HG02884 (cell line): Measurements from ENCODE around the gene FLYWCH2.

Experiments
- ATAC-seq: cut with Tn5 transposase; IDR thresholded peaks from one replicate; pipeline ENCODE4 v1.9.1; 2021; ENCODE audit warnings: mild to moderate bottlenecking, moderate library complexity; ENCODE audit not compliant: unreplicated experiment

FLYWCH2 gene

GRCh38 chr16:2853531-2854073 is 29.4 kb upstream of the FLYWCH2 start:
- no peak for ATAC-seq

- no peak for ATAC-seq
These were observed 28.2 kb upstream of the FLYWCH2 start for GRCh38 chr16:2854700-2855309.

- ATAC-seq, result no peak
These were observed 27.5 kb upstream of the FLYWCH2 start for GRCh38 chr16:2855536-2855935.

GRCh38 chr16:2856061-2856670 is 26.8 kb upstream of the FLYWCH2 start:
- ATAC-seq, result no peak

- ATAC-seq, result no peak
These were observed 26.1 kb upstream of the FLYWCH2 start for GRCh38 chr16:2856686-2857450.

- no peak for ATAC-seq
These were observed 25.4 kb upstream of the FLYWCH2 start, which contains the start of gene PRSS22 for GRCh38 chr16:2857451-2858244. TSS of gene PRSS22 (minus strand) at chr16:2858170. CDS start at chr16:2858104, 66 bp downstream.

GRCh38 chr16:2858245-2859025 is 24.6 kb upstream of the FLYWCH2 start:
- no peak for ATAC-seq

GRCh38 chr16:2859686-2860265 is 23.2 kb upstream of the FLYWCH2 start:
- ATAC-seq, result no peak

- ATAC-seq, result no peak
These were observed 22.0 kb upstream of the FLYWCH2 start for GRCh38 chr16:2860826-2861567.

GRCh38 chr16:2865651-2866050 is 17.4 kb upstream of the FLYWCH2 start:
- no peak for ATAC-seq

GRCh38 chr16:2866431-2866830 is 16.6 kb upstream of the FLYWCH2 start:
- ATAC-seq, result no peak

- no peak for ATAC-seq
These were observed 15.4 kb upstream of the FLYWCH2 start for GRCh38 chr16:2867661-2867986.

- ATAC-seq, result peak; percentile 76
These were observed 14.8 kb upstream of the FLYWCH2 start for GRCh38 chr16:2867987-2868789.

GRCh38 chr16:2871926-2872325 is 11.1 kb upstream of the FLYWCH2 start:
- no peak for ATAC-seq

- no peak for ATAC-seq
These were observed 8.7 kb upstream of the FLYWCH2 start for GRCh38 chr16:2874032-2874911.

GRCh38 chr16:2874912-2875362 is 8.1 kb upstream of the FLYWCH2 start:
- no peak for ATAC-seq

- no peak for ATAC-seq
These were observed 3.0 kb upstream of the FLYWCH2 start for GRCh38 chr16:2879854-2880508.
